Psoas muscle (tissue), 8 donors: ENCODE measurements around the gene ADAMTSL1. TPM values are rescaled to one million over a fixed set of nuclear protein-coding genes. Genes with fewer than 3 reads are reported as not detected.
A peak's percentile ranks its signal among the peaks of the same experiment; 100 is the strongest.

ENCODE experiments used
- ATAC-seq, 4 donors: fragments of 200-7000 bp; cut with Tn5 transposase; one replicate each; pipeline ENCODE4 v1.9.1; 2020; ENCODE audit warnings: moderate library complexity in 3 of 4, mild to moderate bottlenecking in 2 of 4
- DNase-seq, 2 donors: peaks; one replicate each; pipeline ENCODE4 v3.0.0-alpha.2; 2020
- H3K27ac ChIP-seq: fragments of 200-600 bp; one replicate; pipeline ENCODE4 v1.8.0; 2022
- H3K27me3 ChIP-seq, 3 donors: fragments of 200-600 bp in 1 of 3; one replicate each; pipeline versions ENCODE4 v1.6.1 to v1.8.0; 2013 to 2022; ENCODE audit warnings: low read length in 2 of 3, mild to moderate bottlenecking in 2 of 3, moderate library complexity in 1 of 3; ENCODE audit not compliant: insufficient read depth in 3 of 3
- H3K36me3 ChIP-seq, 2 donors: fragments of 200-600 bp in 1 of 2; one replicate each; pipeline versions ENCODE4 v1.6.1 to v1.8.0; 2013 to 2022; ENCODE audit warnings: low read depth in 1 of 2, mild to moderate bottlenecking in 1 of 2, moderate library complexity in 1 of 2; ENCODE audit not compliant: insufficient read depth in 1 of 2
- H3K4me1 ChIP-seq: fragments of 200-600 bp; one replicate; pipeline ENCODE4 v1.8.0; 2022
- H3K4me3 ChIP-seq: fragments of 200-600 bp; one replicate; pipeline ENCODE4 v1.8.0; 2022; ENCODE audit warnings: mild to moderate bottlenecking
- H3K9me3 ChIP-seq: fragments of 200-600 bp; one replicate; pipeline ENCODE4 v1.8.0; 2022
- CTCF ChIP-seq: fragments of 200-600 bp; IDR thresholded peaks from one replicate; pipeline ENCODE4 v1.8.0; 2022; ENCODE audit warnings: antibody characterized with exemption
- WGBS, 3 donors: extraction: QIAGEN DNeasy Blood & Tissue Kit; methylation state at CpG; one replicate each; pipeline versions ENCODE4 v1.1.6 to v1.1.7; 2013; 5-methylcytosine and 5-hydroxymethylcytosine counted together
- intact Hi-C, 2 donors: fragments of 100-400 bp; cut with DNase I; formaldehyde crosslinking; loops; one replicate each; pipeline versions ENCODE4 v1.11.0 to v1.14.2; 2022
- polyA plus RNA-seq, 3 donors: library from polyadenylated mRNA; stranded (reverse); fragments of 200-250 nt; gene quantifications; one replicate each; pipeline ENCODE4 v1.2.3, GENCODE V29; 2013
- total RNA-seq, 4 donors: library from RNA; stranded (reverse); fragmentation: NEBNext Ultra II Directional in 2 of 4; extraction: Animal tissue kit (Norgen Biotek cat#: 25700) in 2 of 4; gene quantifications; one replicate each; pipeline versions ENCODE4 v1.2.1 to v1.2.4, GENCODE V29; 2021 to 2023
- donor health status: healthy with polysubstance abuse.
- donor health status: DM: no; HTN: no; CAD: no; lungs with moderate emphysema.
- donor health status: Bipolar disorder and iron deficiency.
- donor health status: healthy.
- donor health status: DM: yes; HTN: yes; CAD: no.
- donor health status: DM: no; HTN: no; CAD: no.
- donor health status: DM: no; HTN: no; CAD: no.
- donor health status: DM: yes; HTN: yes; CAD: no.

The ADAMTSL1 gene
- total and polyA plus RNA-seq, 7 donors = 0.08 to 0.57 (median 0.28) TPM

DNA sequence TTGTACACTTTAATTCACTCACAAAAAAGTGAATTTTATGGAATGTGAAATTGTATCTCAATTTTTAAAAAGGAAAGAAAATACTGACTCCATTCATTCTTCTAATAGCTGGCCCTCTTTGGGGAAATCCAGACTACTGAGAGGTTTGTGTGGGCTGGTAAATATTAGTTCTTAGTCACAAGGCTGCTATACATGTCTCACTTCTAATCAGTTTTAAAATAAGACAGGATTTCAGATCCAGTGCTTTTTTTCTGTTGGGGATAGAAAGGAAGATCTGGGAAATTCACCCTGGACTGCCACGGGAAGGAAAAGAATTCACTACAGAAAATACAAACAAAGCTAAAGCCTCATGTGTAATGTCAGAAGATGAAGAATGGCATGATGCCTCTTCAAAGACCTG is 32.7 kb upstream of the ADAMTSL1 start:
- no peak for ATAC-seq
- 35 to 43% (median 36%) methylated on average over 1 of the region's 1 CpG for WGBS, 3 donors
- TF ChIP-seq CTCF = no peak
- Histone ChIP-seq H3K4me1 (no peaks in the 10 kb centered on the region), H3K36me3 (no peaks in the 10 kb centered on the region), H3K27me3 (no peaks in the 10 kb centered on the region), H3K27ac (no peak overlapping the region), H3K4me3 (no peak overlapping the region), H3K9me3 (no peaks in the 10 kb centered on the region)
- intact Hi-C loops = loop anchor here in 1 of 2 donors (5.0 kb wide), 1 partner anchor 184 kb away; no protein-coding TSS in a partner anchor
- no peak for DNase-seq

DNA sequence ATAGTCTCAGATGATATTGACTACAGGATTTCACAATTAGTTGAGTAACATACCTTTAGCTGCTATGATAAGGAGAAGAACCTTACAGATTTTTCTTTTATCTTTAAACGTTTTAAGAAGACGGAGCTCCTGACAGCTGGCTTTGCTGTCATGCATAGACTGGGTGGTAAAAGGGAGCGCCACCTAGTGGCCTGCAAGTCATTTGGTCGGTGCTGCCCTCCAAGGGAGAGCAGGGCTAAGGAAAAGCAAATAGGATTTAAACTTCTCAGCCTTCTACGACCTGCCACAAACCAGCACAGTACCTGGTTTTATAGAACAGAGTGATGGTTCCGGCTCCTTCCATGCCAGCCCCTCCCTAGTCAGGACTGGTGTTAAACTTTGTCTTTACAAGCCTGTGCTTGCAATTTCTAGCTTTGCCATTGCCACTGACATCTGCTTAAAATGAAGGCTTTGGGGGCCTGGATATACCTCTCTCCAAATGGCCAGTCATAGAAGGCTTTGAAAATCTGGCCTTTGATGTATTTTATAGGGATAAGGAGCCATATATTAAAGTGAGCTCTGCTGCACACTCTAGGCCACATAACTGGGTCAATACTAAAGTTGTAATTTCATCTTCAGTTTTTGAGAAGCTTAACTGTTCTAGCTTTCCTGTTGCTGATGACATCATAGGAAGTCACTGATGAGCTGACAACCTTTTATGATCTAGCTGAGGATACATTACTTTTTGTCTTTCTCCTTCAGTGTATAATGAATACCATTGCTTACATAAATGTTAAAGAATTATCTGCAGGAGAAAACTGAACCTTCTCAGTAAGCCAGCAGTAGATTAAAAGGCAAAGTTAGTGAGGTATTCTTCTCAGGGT is 31.1 kb upstream of the ADAMTSL1 start:
- Histone ChIP-seq H3K36me3 (no peaks in the 10 kb centered on the region), H3K4me1 (no peaks in the 10 kb centered on the region), H3K27ac (no peak overlapping the region), H3K4me3 (no peak overlapping the region), H3K9me3 (no peaks in the 10 kb centered on the region), H3K27me3 (no peaks in the 10 kb centered on the region)
- ATAC-seq (peak; percentile 76 to 87 (median 82)), DNase-seq (peak; percentile 64 to 70)
- 14 to 16% (median 15%) methylated on average over 6 of the region's 6 CpGs for WGBS, 3 donors
- peak; percentile 89 for TF ChIP-seq CTCF
- intact Hi-C loops = loop anchor here (2.0 to 5.0 kb wide), 2 partner anchors 186 to 188 kb away; no protein-coding TSS in a partner anchor

GRCh38 chr9:18447131-18447530 is 26.8 kb upstream of the ADAMTSL1 start:
- Histone ChIP-seq H3K4me1 (no peaks in the 10 kb centered on the region), H3K9me3 (no peaks in the 10 kb centered on the region), H3K4me3 (no peak overlapping the region), H3K36me3 (no peaks in the 10 kb centered on the region), H3K27me3 (no peaks in the 10 kb centered on the region), H3K27ac (no peak overlapping the region)
- TF ChIP-seq CTCF = no peak
- 20 to 44% (median 30%) methylated on average over 4 of the region's 4 CpGs for WGBS, 3 donors
- intact Hi-C loops = no loop called here
- DNase-seq (peak in 1 of 2 donors; percentile 18), ATAC-seq (peak in 1 of 4 donors; percentile 40)

GRCh38 chr9:18447541-18447940 is 26.4 kb upstream of the ADAMTSL1 start:
- Histone ChIP-seq H3K27me3 (no peaks in the 10 kb centered on the region), H3K36me3 (no peaks in the 10 kb centered on the region), H3K9me3 (no peaks in the 10 kb centered on the region), H3K4me1 (no peaks in the 10 kb centered on the region), H3K27ac (no peak overlapping the region), H3K4me3 (no peak overlapping the region)
- intact Hi-C loops = no loop called here
- 61 to 83% (median 68%) methylated on average over 3 of the region's 3 CpGs for WGBS, 3 donors
- no peak for DNase-seq
- no peak for TF ChIP-seq CTCF
- ATAC-seq = no peak
